HepG2 (cell line): Measurements from ENCODE around the gene KISS1R. TPM values are rescaled to one million over a fixed set of nuclear protein-coding genes. Genes with fewer than 3 reads are reported as not detected.

Source experiments
- BCL6 ChIP-seq: IDR thresholded peaks from 2 replicates; pipeline ENCODE4 v1.6.1; 2016; ENCODE audit warnings: missing genetic modification reagents, missing compliant biosample characterization
- RCOR2 ChIP-seq: IDR thresholded peaks from 2 replicates; pipeline ENCODE4 v1.6.1; 2016; ENCODE audit warnings: missing biosample characterization, missing genetic modification reagents
- ZNF280D ChIP-seq: sonication (generic); formaldehyde crosslinking; IDR thresholded peaks from 2 replicates; pipeline ENCODE4 v1.5.1; 2020; ENCODE audit warnings: mild to moderate bottlenecking, missing genetic modification reagents
- ZNF7 ChIP-seq: IDR thresholded peaks from 2 replicates; pipeline ENCODE4 v1.6.1; 2016; ENCODE audit warnings: missing biosample characterization, missing genetic modification reagents
- polyA plus RNA-seq, 8 experiments: library from polyadenylated mRNA; depleted of rRNA in 3 of 8; stranded (reverse) in 7 of 8; unstranded in 1 of 8; fragments of >200 nt; fragmentation: Illumina TruSeq in 4 of 8; extraction: Trizol in 4 of 8; gene quantifications; 2 replicates each; pipeline versions ENCODE4 v1.2.1 to v1.2.3, GENCODE V29; 2011 to 2016; ENCODE audit warnings: low read depth in 4 of 8, missing spikeins in 1 of 8, mixed read lengths in 1 of 8; ENCODE audit not compliant: insufficient read depth in 1 of 8
- total RNA-seq, 5 experiments: library from RNA; depleted of rRNA; stranded (reverse); fragments of >200 nt; fragmentation: Illumina TruSeq; extraction: Trizol; gene quantifications; 2 replicates each; pipeline ENCODE4 v1.2.3, GENCODE V29; 2016; ENCODE audit warnings: low read depth in 1 of 5
- TF ChIP-seq, protein P1 (sequence below): sonication (generic); formaldehyde crosslinking; IDR thresholded peaks from 2 replicates; pipeline ENCODE4 v1.4.0; 2020; ENCODE audit warnings: missing genetic modification reagents

The KISS1R gene
- total and polyA plus RNA-seq, 2 of the 13 experiments (the other 11 are each of a cell fraction or from before 2014, with no cell fraction given): 1.1 to 10.2 TPM

DNA sequence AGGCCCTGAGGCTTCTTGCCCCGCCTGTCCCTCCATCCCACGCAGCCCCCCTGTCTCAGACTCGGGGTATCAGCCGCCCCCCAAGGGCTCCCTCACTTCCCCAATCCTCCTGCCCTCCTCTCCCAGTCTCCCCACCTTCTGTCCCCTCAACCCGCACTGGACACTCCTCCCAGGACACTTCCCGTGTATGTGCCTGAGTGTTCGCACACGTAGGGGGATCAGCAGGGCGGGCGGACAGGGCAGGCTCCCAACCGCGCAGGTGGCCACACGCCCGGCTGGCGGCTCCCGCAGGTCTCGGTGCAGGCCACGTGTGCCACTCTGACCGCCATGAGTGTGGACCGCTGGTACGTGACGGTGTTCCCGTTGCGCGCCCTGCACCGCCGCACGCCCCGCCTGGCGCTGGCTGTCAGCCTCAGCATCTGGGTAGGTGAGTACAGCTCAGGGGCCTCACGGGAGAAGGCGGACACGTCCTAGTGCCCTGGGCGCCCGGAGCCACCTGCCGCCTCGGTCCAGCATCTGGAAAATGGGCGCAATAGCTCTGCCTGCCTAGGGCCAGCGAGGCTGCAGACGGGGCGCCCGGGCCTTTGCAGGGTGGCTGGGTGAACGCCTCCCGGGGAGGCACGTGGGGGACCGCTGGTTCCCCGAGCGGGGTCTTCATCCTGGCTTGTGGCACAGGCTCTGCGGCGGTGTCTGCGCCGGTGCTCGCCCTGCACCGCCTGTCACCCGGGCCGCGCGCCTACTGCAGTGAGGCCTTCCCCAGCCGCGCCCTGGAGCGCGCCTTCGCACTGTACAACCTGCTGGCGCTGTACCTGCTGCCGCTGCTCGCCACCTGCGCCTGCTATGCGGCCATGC is 2.3 kb downstream of the KISS1R start (continued):
- TF ChIP-seq ZNF7 (no peak), BCL6 (CRISPR knock-in tag) (no peak), ZNF280D (no peak), RCOR2 (CRISPR knock-in tag) (no peak)
- TF ChIP-seq, protein P1, sequence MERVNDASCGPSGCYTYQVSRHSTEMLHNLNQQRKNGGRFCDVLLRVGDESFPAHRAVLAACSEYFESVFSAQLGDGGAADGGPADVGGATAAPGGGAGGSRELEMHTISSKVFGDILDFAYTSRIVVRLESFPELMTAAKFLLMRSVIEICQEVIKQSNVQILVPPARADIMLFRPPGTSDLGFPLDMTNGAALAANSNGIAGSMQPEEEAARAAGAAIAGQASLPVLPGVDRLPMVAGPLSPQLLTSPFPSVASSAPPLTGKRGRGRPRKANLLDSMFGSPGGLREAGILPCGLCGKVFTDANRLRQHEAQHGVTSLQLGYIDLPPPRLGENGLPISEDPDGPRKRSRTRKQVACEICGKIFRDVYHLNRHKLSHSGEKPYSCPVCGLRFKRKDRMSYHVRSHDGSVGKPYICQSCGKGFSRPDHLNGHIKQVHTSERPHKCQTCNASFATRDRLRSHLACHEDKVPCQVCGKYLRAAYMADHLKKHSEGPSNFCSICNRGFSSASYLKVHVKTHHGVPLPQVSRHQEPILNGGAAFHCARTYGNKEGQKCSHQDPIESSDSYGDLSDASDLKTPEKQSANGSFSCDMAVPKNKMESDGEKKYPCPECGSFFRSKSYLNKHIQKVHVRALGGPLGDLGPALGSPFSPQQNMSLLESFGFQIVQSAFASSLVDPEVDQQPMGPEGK (CRISPR knock-in tag): no peak
